ENCODE measurements around the gene ADAM12.
"Not testable (repeated sequence)": the region's sequence is repeated elsewhere in the genome, so short reads cannot be mapped to it uniquely, and the experiment has no call there.

ADAM12 gene

GRCh38 chr10:126057494-126057893 lies 330.8 kb downstream of the ADAM12 start:
- DNase-seq (ENCODE audit: low read depth in 3 of 3) = no peak

GRCh38 chr10:126054191-126054590 lies 334.1 kb downstream of the ADAM12 start:
- DNase-seq (ENCODE audit: low read depth in 3 of 3) = no peak

GRCh38 chr10:126052171-126052570 lies 336.1 kb downstream of the ADAM12 start:
- no peak for DNase-seq (ENCODE audit: low read depth in 3 of 3)

GRCh38 chr10:126049759-126050700 lies 338.2 kb downstream of the ADAM12 start:
- no peak for DNase-seq (ENCODE audit: low read depth in 3 of 3)

GRCh38 chr10:126047749-126048148 lies 340.5 kb downstream of the ADAM12 start:
- not testable (repeated sequence) for DNase-seq (ENCODE audit: low read depth in 3 of 3)

- DNase-seq (ENCODE audit: low read depth in 3 of 3) = no peak
Measured at GRCh38 chr10:126046831-126047230, 341.4 kb downstream of the ADAM12 start.

- DNase-seq (ENCODE audit: low read depth in 3 of 3) = no peak
Measured at GRCh38 chr10:126045861-126046260, 342.4 kb downstream of the ADAM12 start.

GRCh38 chr10:126043389-126043788 lies 344.9 kb downstream of the ADAM12 start:
- DNase-seq (ENCODE audit: low read depth in 3 of 3) = no peak

GRCh38 chr10:126042906-126043305 lies 345.4 kb downstream of the ADAM12 start:
- DNase-seq (ENCODE audit: low read depth in 3 of 3) = no peak

GRCh38 chr10:126042354-126042753 lies 345.9 kb downstream of the ADAM12 start:
- DNase-seq (ENCODE audit: low read depth in 3 of 3) = no peak

GRCh38 chr10:126041804-126042231 lies 346.5 kb downstream of the ADAM12 start:
- peak in 2 of 3 experiments; percentile 25 to 42 for DNase-seq (ENCODE audit: low read depth in 3 of 3)

- no peak for DNase-seq (ENCODE audit: low read depth in 3 of 3)
Measured at GRCh38 chr10:126041117-126041516, 347.2 kb downstream of the ADAM12 start.

- DNase-seq (ENCODE audit: low read depth in 3 of 3) = no peak
Measured at GRCh38 chr10:126037946-126038345, 350.3 kb downstream of the ADAM12 start.

GRCh38 chr10:126036515-126036914 lies 351.8 kb downstream of the ADAM12 start:
- no peak for DNase-seq (ENCODE audit: low read depth in 3 of 3)

- no peak for DNase-seq (ENCODE audit: low read depth in 3 of 3)
Measured at GRCh38 chr10:126034586-126034985, 353.7 kb downstream of the ADAM12 start.

GRCh38 chr10:126029999-126030398 lies 358.3 kb downstream of the ADAM12 start:
- no peak for DNase-seq (ENCODE audit: low read depth in 3 of 3)

- no peak for DNase-seq (ENCODE audit: low read depth in 3 of 3)
Measured at GRCh38 chr10:126027692-126028091, 360.6 kb downstream of the ADAM12 start.

GRCh38 chr10:126022841-126023240 lies 365.4 kb downstream of the ADAM12 start:
- no peak for DNase-seq (ENCODE audit: low read depth in 3 of 3)

GRCh38 chr10:126021833-126022500 lies 366.3 kb downstream of the ADAM12 start:
- no peak for DNase-seq (ENCODE audit: low read depth in 3 of 3)

- DNase-seq (ENCODE audit: low read depth in 3 of 3) = no peak
Measured at GRCh38 chr10:126017961-126018560, 370.2 kb downstream of the ADAM12 start.

- no peak for DNase-seq (ENCODE audit: low read depth in 3 of 3)
Measured at GRCh38 chr10:126016882-126017281, 371.4 kb downstream of the ADAM12 start.

- DNase-seq (ENCODE audit: low read depth in 3 of 3) = no peak
Measured at GRCh38 chr10:126016156-126016805, 372.0 kb downstream of the ADAM12 start.
